Activated CD8-positive, alpha-beta T cell treated with anti-CD3 and anti-CD28 coated beads for 36 hours (primary cell): ENCODE data around the gene EPHA4. TPM values are rescaled to one million over a fixed set of nuclear protein-coding genes. Genes with fewer than 3 reads are reported as not detected.

Experiments used
- ATAC-seq: fragments of 200-7000 bp; cut with Tn5 transposase; one replicate; pipeline ENCODE4 v1.10.0; 2021; ENCODE audit warnings: mild to moderate bottlenecking, moderate library complexity
- CTCF ChIA-PET: fragments of 350-600 bp; sonication (Branson Sonifier 250); formaldehyde crosslinking; loops from one replicate; lab custom pipeline; 2021; ENCODE audit warnings: antibody characterized with exemption; lab: Charles Lee
- POLR2A ChIA-PET: fragments of 350-600 bp; sonication (Branson Sonifier 250); formaldehyde crosslinking; loops from one replicate; lab custom pipeline; 2021; ENCODE audit warnings: antibody characterized with exemption; lab: Charles Lee
- DNase-seq: peaks from one replicate; pipeline ENCODE4 v3.0.0-alpha.2; 2020
- H3K27ac Mint-ChIP-seq: one replicate; pipeline ENCODE4 v1.8.0; 2021; ENCODE audit warnings: mild to moderate bottlenecking, mixed read lengths
- H3K27me3 Mint-ChIP-seq: one replicate; pipeline ENCODE4 v1.8.0; 2021; ENCODE audit warnings: mixed read lengths
- H3K36me3 Mint-ChIP-seq: one replicate; pipeline ENCODE4 v1.8.0; 2021; ENCODE audit warnings: low read depth, mixed read lengths
- H3K4me1 Mint-ChIP-seq: one replicate; pipeline ENCODE4 v1.8.0; 2021; ENCODE audit warnings: low read depth, mixed read lengths
- H3K4me3 Mint-ChIP-seq: one replicate; pipeline ENCODE4 v1.8.0; 2021; ENCODE audit warnings: mild to moderate bottlenecking, moderate library complexity, mixed read lengths
- H3K9me3 Mint-ChIP-seq: one replicate; pipeline ENCODE4 v1.8.0; 2021; ENCODE audit warnings: mixed read lengths
- CTCF ChIP-seq: fragments of 200-600 bp; IDR thresholded peaks from one replicate; pipeline ENCODE4 v1.8.0; 2022; ENCODE audit warnings: antibody characterized with exemption, mild to moderate bottlenecking
- intact Hi-C: fragments of 100-400 bp; cut with micrococcal nuclease; formaldehyde crosslinking; loops from one replicate; pipeline ENCODE4 v1.10.0; 2022
- total RNA-seq, 2 experiments: library from RNA; stranded (reverse); gene quantifications; one replicate each; pipeline ENCODE4 v1.2.3, GENCODE V29; 2021

The EPHA4 gene
- total RNA-seq, 2 experiments from 2014 or later = 1.8 to 2.3 TPM

DNA sequence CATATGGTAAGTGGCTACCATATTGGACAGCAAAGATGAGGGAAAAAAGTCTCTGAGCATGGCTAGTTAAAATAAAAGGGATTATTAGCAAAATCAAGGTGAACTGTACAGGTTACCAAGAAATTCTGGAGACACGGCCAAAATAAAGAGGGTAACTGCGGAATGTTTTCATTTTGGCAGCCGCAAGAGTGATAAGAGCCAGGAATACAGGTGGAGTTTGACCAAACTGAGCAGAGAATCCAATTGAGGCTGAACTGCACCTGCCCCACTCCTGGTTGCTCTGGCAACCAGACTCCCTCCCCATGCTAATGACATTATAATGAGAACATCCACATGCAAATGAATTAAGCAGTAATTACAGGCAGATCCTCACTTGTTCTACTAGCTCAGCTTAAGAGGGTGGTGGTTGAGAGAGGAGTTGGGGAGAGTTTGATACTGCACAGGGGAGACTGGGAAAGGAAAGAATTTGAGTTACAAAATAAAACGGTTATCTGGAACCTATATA is 18.8 kb upstream of the EPHA4 start:
- Mint-ChIP-seq H3K4me1 (no peaks in the 10 kb centered on the region), H3K9me3 (no peaks in the 10 kb centered on the region), H3K4me3 (no peak overlapping the region), H3K27me3 (peaks cover 5% of the 10 kb centered on the region), H3K36me3 (no peaks in the 10 kb centered on the region), H3K27ac (no peak overlapping the region)
- no peak for TF ChIP-seq CTCF
- intact Hi-C loops = no loop called here
- no peak for DNase-seq
- no peak for ATAC-seq
- ChIA-PET POLR2A (no interaction called here), CTCF (interaction anchor here (1.2 kb wide), 1 partner anchor 13 kb away, joined by 3 read pairs; no protein-coding TSS in a partner anchor)

- ChIA-PET POLR2A (no interaction called here), CTCF (interaction anchor here (1.2 to 1.3 kb wide), 2 partner anchors 12 to 16 kb away, joined by 3 to 4 read pairs; no protein-coding TSS in a partner anchor)
- H3K36me3 Mint-ChIP-seq = no peaks in the 10 kb centered on the region
- H3K27me3 Mint-ChIP-seq = peaks cover 9% of the 10 kb centered on the region
- H3K4me1 Mint-ChIP-seq = no peaks in the 10 kb centered on the region
- H3K9me3 Mint-ChIP-seq = no peaks in the 10 kb centered on the region
- intact Hi-C loops = no loop called here
- no peak for TF ChIP-seq CTCF
- no peak overlapping the region for H3K4me3 Mint-ChIP-seq
- no peak for ATAC-seq
- H3K27ac Mint-ChIP-seq = no peak overlapping the region
- no peak for DNase-seq
Observed at GRCh38 chr2:221589696-221590095, 17.6 kb upstream of the EPHA4 start.

DNA sequence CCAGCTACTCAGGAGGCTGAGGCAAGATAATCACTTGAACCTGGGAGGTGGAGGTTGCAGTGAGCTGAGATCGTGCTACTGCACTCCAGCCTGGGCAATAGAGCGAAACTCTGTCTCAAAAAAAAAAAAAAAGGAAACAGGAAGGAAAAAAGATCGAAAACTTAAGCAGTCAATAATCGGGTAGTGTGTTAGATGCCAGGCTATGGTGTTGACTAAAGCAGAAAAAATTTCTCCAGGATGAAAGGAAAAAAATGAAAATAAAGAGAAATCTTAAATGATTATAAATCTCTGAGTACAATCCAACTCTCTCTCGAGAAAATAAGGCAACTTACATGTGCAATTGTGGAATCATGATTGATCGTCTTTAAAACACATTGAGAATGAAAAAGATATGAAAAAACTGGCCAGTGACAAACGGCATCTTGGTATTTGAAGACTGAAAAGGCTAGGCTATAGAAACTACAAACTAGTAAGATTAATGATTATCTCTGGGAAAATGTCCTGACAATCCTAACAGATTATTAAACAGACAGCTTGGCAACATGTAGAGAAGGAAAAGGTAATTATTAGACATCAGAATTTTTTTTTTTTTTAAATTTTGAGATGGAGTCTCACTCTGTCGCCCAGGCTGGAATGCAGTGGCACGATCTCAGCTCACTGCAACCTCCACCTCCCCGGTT is 16.3 kb upstream of the EPHA4 start:
- intact Hi-C loops = no loop called here
- DNase-seq (no peak), ATAC-seq (no peak)
- no peaks in the 10 kb centered on the region for H3K36me3 Mint-ChIP-seq
- ChIA-PET POLR2A (no interaction called here), CTCF (no interaction called here)
- TF ChIP-seq CTCF = no peak
- no peak overlapping the region for H3K27ac Mint-ChIP-seq
- H3K9me3 Mint-ChIP-seq = no peaks in the 10 kb centered on the region
- H3K27me3 Mint-ChIP-seq = peaks cover 13% of the 10 kb centered on the region
- H3K4me1 Mint-ChIP-seq = no peaks in the 10 kb centered on the region
- H3K4me3 Mint-ChIP-seq = no peak overlapping the region

GRCh38 chr2:221581986-221582385 is 9.9 kb upstream of the EPHA4 start:
- Mint-ChIP-seq H3K36me3 (no peaks in the 10 kb centered on the region), H3K27me3 (peaks cover 35% of the 10 kb centered on the region), H3K4me3 (no peak overlapping the region), H3K27ac (no peak overlapping the region), H3K9me3 (no peaks in the 10 kb centered on the region), H3K4me1 (no peaks in the 10 kb centered on the region)
- TF ChIP-seq CTCF = no peak
- ChIA-PET CTCF (interaction anchor here (1.0 kb wide), 1 partner anchor 8 kb away, joined by 5 read pairs; no protein-coding TSS in a partner anchor), POLR2A (no interaction called here)
- ATAC-seq = no peak
- DNase-seq = no peak
- intact Hi-C loops = no loop called here

DNA sequence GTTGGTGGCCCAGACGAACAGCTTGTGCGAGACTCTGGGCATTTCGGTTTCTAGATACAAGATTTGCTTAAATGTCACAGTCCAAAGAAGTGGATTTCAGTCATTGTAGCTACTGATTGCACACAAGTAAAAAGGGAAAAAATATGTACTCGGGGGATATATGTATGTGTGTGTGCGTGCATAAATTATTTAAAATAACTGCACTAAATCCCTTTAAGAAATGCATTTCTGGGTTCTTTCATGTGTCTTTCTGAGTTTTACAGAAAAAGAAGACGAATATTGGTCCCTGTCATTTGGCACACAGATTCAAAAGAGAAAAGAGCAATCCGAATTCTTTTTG is 2.1 kb upstream of the EPHA4 start:
- DNase-seq (no peak), ATAC-seq (no peak)
- Mint-ChIP-seq H3K27ac (no peak overlapping the region), H3K27me3 (peaks cover 54% of the 10 kb centered on the region), H3K9me3 (no peaks in the 10 kb centered on the region), H3K4me3 (peak overlapping the region; percentile 61), H3K4me1 (peaks cover 21% of the 10 kb centered on the region), H3K36me3 (no peaks in the 10 kb centered on the region)
- TF ChIP-seq CTCF = no peak
- POLR2A ChIA-PET = no interaction called here
- CTCF ChIA-PET = interaction anchor here (0.6 to 2.1 kb wide), 25 partner anchors 8 to 1841 kb away, joined by 3 to 8 read pairs (median 4); no protein-coding TSS in a partner anchor
- intact Hi-C loops = loop anchor here (2.0 to 10.0 kb wide), 4 partner anchors 189 to 1839 kb away; no protein-coding TSS in a partner anchor
